Ishikawa (cell line): Measurements from ENCODE around the gene ZNF644.

ENCODE experiments used
- CEBPB ChIP-seq: IDR thresholded peaks from 2 replicates; pipeline ENCODE4 v1.6.1; 2012
- CREB1 ChIP-seq: IDR thresholded peaks from 2 replicates; pipeline ENCODE4 v1.6.1; 2012; ENCODE audit warnings: low read depth
- EGR1 ChIP-seq: IDR thresholded peaks from 2 replicates; pipeline ENCODE4 v1.6.1; 2012
- EP300 ChIP-seq: IDR thresholded peaks from 2 replicates; pipeline ENCODE4 v1.6.1; 2012; ENCODE audit warnings: borderline replicate concordance
- FOXM1 ChIP-seq: IDR thresholded peaks from 2 replicates; pipeline ENCODE4 v1.6.1; 2012; ENCODE audit warnings: low read depth, borderline replicate concordance
- NFIC ChIP-seq: IDR thresholded peaks from 2 replicates; pipeline ENCODE4 v1.6.1; 2012
- RAD21 ChIP-seq: IDR thresholded peaks from 2 replicates; pipeline ENCODE4 v1.6.1; 2012; ENCODE audit warnings: low read depth
- TAF1 ChIP-seq: IDR thresholded peaks from 2 replicates; pipeline ENCODE4 v1.6.1; 2012; ENCODE audit warnings: low read depth, mild to moderate bottlenecking
- TCF12 ChIP-seq: IDR thresholded peaks from 2 replicates; pipeline ENCODE4 v1.6.1; 2012; ENCODE audit warnings: low read depth
- TEAD4 ChIP-seq: IDR thresholded peaks from 2 replicates; pipeline ENCODE4 v1.6.1; 2012
- USF1 ChIP-seq: IDR thresholded peaks from 2 replicates; pipeline ENCODE4 v1.6.1; 2012
- YY1 ChIP-seq: IDR thresholded peaks from 2 replicates; pipeline ENCODE4 v1.6.1; 2012; ENCODE audit warnings: low read depth
- ZBTB7A ChIP-seq: IDR thresholded peaks from 2 replicates; pipeline ENCODE4 v1.6.1; 2012; ENCODE audit warnings: low read depth
- TF ChIP-seq, protein P1 (sequence below): IDR thresholded peaks from 2 replicates; pipeline ENCODE4 v1.6.1; 2012
- TF ChIP-seq, protein P2 (sequence below): IDR thresholded peaks from 2 replicates; pipeline ENCODE4 v1.6.1; 2012; ENCODE audit warnings: low read depth, mild to moderate bottlenecking

Gene ZNF644

DNA sequence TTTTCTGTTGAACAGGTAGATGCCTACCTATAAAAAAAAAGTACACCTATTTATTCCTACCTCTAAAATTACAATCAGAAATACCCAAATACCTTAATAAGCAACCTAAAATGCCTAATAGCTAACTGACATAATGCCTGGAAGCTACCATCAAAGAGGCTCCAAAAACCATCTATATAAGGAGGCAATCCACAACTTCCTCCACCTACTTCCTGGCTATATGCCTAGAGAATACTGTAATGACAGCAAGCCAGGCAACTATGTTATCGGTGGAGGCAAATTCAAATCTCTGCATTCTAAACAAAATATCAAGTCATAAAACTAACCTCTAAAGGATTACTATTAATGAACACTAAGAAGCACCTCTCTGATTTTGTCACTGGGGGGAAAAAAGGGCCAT lies 10.1 kb downstream of the ZNF644 start:
- TF ChIP-seq CREB1 = no peak
- no peak for TF ChIP-seq TEAD4
- TF ChIP-seq, protein P1, sequence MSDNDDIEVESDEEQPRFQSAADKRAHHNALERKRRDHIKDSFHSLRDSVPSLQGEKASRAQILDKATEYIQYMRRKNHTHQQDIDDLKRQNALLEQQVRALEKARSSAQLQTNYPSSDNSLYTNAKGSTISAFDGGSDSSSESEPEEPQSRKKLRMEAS = no peak
- TF ChIP-seq NFIC = no peak
- TF ChIP-seq YY1 = no peak
- TF ChIP-seq TAF1 = no peak
- TF ChIP-seq CEBPB = no peak
- no peak for TF ChIP-seq USF1
- TF ChIP-seq, protein P2, sequence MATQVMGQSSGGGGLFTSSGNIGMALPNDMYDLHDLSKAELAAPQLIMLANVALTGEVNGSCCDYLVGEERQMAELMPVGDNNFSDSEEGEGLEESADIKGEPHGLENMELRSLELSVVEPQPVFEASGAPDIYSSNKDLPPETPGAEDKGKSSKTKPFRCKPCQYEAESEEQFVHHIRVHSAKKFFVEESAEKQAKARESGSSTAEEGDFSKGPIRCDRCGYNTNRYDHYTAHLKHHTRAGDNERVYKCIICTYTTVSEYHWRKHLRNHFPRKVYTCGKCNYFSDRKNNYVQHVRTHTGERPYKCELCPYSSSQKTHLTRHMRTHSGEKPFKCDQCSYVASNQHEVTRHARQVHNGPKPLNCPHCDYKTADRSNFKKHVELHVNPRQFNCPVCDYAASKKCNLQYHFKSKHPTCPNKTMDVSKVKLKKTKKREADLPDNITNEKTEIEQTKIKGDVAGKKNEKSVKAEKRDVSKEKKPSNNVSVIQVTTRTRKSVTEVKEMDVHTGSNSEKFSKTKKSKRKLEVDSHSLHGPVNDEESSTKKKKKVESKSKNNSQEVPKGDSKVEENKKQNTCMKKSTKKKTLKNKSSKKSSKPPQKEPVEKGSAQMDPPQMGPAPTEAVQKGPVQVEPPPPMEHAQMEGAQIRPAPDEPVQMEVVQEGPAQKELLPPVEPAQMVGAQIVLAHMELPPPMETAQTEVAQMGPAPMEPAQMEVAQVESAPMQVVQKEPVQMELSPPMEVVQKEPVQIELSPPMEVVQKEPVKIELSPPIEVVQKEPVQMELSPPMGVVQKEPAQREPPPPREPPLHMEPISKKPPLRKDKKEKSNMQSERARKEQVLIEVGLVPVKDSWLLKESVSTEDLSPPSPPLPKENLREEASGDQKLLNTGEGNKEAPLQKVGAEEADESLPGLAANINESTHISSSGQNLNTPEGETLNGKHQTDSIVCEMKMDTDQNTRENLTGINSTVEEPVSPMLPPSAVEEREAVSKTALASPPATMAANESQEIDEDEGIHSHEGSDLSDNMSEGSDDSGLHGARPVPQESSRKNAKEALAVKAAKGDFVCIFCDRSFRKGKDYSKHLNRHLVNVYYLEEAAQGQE = no peak
- TF ChIP-seq EGR1 = no peak
- TF ChIP-seq FOXM1 = no peak
- TF ChIP-seq TCF12 = no peak
- no peak for TF ChIP-seq EP300
- no peak for TF ChIP-seq ZBTB7A
- TF ChIP-seq RAD21 = no peak

GRCh38 chr1:91007827-91008226 lies 14.0 kb downstream of the ZNF644 start:
- no peak for TF ChIP-seq TAF1
- no peak for TF ChIP-seq TEAD4
- TF ChIP-seq FOXM1 = no peak
- TF ChIP-seq, protein P2 = no peak
- TF ChIP-seq CREB1 = no peak
- no peak for TF ChIP-seq EP300
- TF ChIP-seq, protein P1 = no peak
- no peak for TF ChIP-seq USF1
- no peak for TF ChIP-seq CEBPB
- TF ChIP-seq YY1 = no peak
- TF ChIP-seq ZBTB7A = no peak
- no peak for TF ChIP-seq NFIC

DNA sequence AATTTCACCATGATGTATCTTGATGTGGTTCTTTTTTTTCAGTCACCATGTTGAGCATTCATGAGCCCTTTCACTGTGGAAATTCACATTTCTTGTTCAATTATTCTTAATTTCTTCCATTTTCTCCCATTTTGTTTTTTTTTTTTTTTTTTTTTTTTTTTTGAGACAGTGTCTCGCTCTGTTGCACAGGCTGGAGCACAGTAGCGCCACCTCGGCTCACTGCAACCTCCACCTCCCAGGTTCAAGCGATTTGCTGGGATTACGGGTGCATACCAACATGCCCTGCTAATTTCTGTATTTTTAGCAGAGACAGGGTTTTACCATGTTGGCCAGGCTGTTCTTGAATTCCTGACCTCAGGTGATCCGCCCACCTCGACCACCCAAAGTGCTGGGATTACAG lies 14.7 kb downstream of the ZNF644 start:
- TF ChIP-seq, protein P2 = no peak
- no peak for TF ChIP-seq ZBTB7A
- TF ChIP-seq YY1 = no peak
- no peak for TF ChIP-seq EP300
- no peak for TF ChIP-seq EGR1
- TF ChIP-seq TAF1 = no peak
- no peak for TF ChIP-seq FOXM1
- no peak for TF ChIP-seq TEAD4
- TF ChIP-seq CREB1 = no peak
- no peak for TF ChIP-seq CEBPB
- no peak for TF ChIP-seq NFIC
- TF ChIP-seq RAD21 = no peak
- TF ChIP-seq USF1 = no peak
- no peak for TF ChIP-seq TCF12
- TF ChIP-seq, protein P1 = no peak

- TF ChIP-seq CEBPB (no peak), ZBTB7A (no peak), USF1 (no peak), FOXM1 (no peak), CREB1 (no peak), TEAD4 (no peak), TAF1 (no peak), EGR1 (no peak), EP300 (no peak), YY1 (no peak), TCF12 (no peak), NFIC (no peak), RAD21 (no peak)
- TF ChIP-seq, protein P1 = no peak
- TF ChIP-seq, protein P2 = no peak
Observed at GRCh38 chr1:91006113-91006908, 15.5 kb downstream of the ZNF644 start.
